ENCODE data around the gene KICS2. TPM values are rescaled to one million over a fixed set of nuclear protein-coding genes. Genes with fewer than 3 reads are reported as not detected.

Gene KICS2
- 10 to 100 TPM; 11.7 to 26.9 (median 19.5) TPM for total RNA-seq
- 10 to 100 TPM; 11.3 to 12.4 TPM for polyA plus RNA-seq
- total RNA-seq: 14.5 reads per million, percentile 43 among the genes with 10 or more reads in this experiment

GRCh38 chr12:64222009-64222765 lies at the start of gene KICS2:
KICS2 (minus strand) TSS chr12:64222296; CDS start chr12:64222237, 59 bp downstream.
- Mint-ChIP-seq H3K9me3 (peaks cover 0 to 2% (median 0%) of the 10 kb centered on the region in 11 donors), H3K27ac (peak within 1 kb of the TSS; percentile 94 to 100 (median 98)), H3K4me3 (peak within 1 kb of the TSS; percentile 86 to 100 (median 98)), H3K36me3 (peaks cover 0 to 2% (median 0%) of the 10 kb centered on the region in 5 donors), H3K27me3 (peaks cover 0 to 21% (median 8%) of the 10 kb centered on the region in 5 donors), H3K4me1 (peaks cover 17 to 51% (median 41%) of the 10 kb centered on the region in 7 donors)
- Histone ChIP-seq H3K4me3 (ENCODE audit: low read length) (peak within 1 kb of the TSS; percentile 87), H3K27ac (ENCODE audit: low read depth, low read length) (peak within 1 kb of the TSS; percentile 92), H3K27me3 (ENCODE audit: control insufficient read depth in 2 of 2, insufficient read depth in 2 of 2, low read length in 2 of 2) (no peaks in the 10 kb centered on the region), H3K4me1 (ENCODE audit: control insufficient read depth in 2 of 2, insufficient read depth in 2 of 2, low read length in 2 of 2) (peaks cover 8 to 19% of the 10 kb centered on the region in 2 donors), H3K36me3 (ENCODE audit: control insufficient read depth in 2 of 3, insufficient read depth in 3 of 3, low read length in 3 of 3) (no peaks in the 10 kb centered on the region), H3K9me3 (ENCODE audit: control insufficient read depth in 2 of 3, low read length in 3 of 3) (no peaks in the 10 kb centered on the region)
- ChIA-PET CTCF (no interaction called here), POLR2A (interaction anchor here (0.7 to 1.2 kb wide), 4 partner anchors 181 to 1909 kb away, joined by 3 to 6 read pairs (median 4); partner anchors contain the start of genes LEMD3, LLPH and XPOT)
- DNase-seq (peak; percentile 89 to 95 (median 93)), ATAC-seq (peak; percentile 96)
- intact Hi-C loops (cut with micrococcal nuclease): loop anchor here (1.0 to 10.0 kb wide), 16 partner anchors 165 to 1961 kb away; partner anchors contain the start of genes LEMD3 (in 2 of the 2), SRGAP1 (in 2 of the 2), TBK1 (in 2 of the 2) and XPOT (in 2 of the 2)

DNA sequence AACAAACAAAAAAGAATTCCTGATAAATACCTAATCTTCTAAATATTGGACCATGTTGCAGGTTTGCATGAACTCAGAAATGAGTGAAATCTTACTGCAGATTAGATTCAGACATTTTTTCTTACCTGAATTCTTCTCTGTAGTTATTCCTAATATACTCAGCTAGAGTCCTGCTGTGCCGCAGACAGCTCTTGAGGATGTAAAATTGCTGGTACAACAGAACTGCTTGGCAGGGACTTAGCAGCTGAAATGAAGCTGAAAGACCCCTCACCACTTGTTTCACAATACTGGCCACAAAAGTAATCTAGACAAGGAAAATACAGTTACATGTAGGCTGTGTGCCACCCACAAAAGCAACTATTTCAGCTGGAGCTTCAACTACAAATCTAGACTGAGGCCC lies 48.3 kb upstream of the KICS2 start:
- peaks cover 0 to 6% (median 0%) of the 10 kb centered on the region in 5 donors for H3K27me3 Mint-ChIP-seq
- Histone ChIP-seq H3K9me3 (ENCODE audit: control insufficient read depth in 2 of 3, low read length in 3 of 3) (no peaks in the 10 kb centered on the region), H3K36me3 (ENCODE audit: control insufficient read depth in 2 of 3, insufficient read depth in 3 of 3, low read length in 3 of 3) (no peaks in the 10 kb centered on the region), H3K27ac (ENCODE audit: low read depth, low read length) (no peak overlapping the region), H3K27me3 (ENCODE audit: control insufficient read depth in 2 of 2, insufficient read depth in 2 of 2, low read length in 2 of 2) (no peaks in the 10 kb centered on the region), H3K4me1 (ENCODE audit: control insufficient read depth in 2 of 2, insufficient read depth in 2 of 2, low read length in 2 of 2) (no peaks in the 10 kb centered on the region), H3K4me3 (ENCODE audit: low read length) (no peak overlapping the region)
- no peak overlapping the region for H3K27ac Mint-ChIP-seq
- ChIA-PET POLR2A (no interaction called here), CTCF (interaction anchor here (0.6 kb wide), 1 partner anchor 10 kb away, joined by 3 read pairs; no protein-coding TSS in a partner anchor)
- no peak for ATAC-seq
- intact Hi-C loops (cut with micrococcal nuclease): no loop called here
- H3K4me3 Mint-ChIP-seq: no peak overlapping the region
- H3K9me3 Mint-ChIP-seq: no peaks in the 10 kb centered on the region
- peaks cover 0 to 4% (median 0%) of the 10 kb centered on the region in 7 donors for H3K4me1 Mint-ChIP-seq
- DNase-seq: no peak
- no peaks in the 10 kb centered on the region for H3K36me3 Mint-ChIP-seq

DNA sequence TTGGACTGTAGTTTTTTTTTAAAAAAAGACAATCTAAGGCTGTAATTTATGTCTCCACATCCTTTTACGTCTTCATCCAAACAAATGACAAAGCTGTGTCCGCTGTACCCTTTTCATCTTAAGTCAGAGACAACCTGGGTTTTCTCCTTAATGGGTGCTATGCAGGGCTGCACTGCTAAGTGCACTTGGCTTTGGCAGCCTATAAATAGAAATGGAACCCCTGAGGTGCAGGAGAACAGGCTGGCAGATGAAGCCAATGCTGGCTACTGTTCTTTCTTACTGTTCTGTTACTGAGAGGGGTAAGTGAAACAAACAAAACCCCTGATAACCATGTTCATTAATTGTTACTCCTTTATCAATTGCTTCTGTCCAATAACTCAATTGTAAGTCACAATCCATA lies 47.1 kb upstream of the KICS2 start:
- intact Hi-C loops (cut with micrococcal nuclease): no loop called here
- CTCF ChIA-PET: no interaction called here
- H3K27me3 Mint-ChIP-seq: peaks cover 0 to 6% (median 0%) of the 10 kb centered on the region in 5 donors
- POLR2A ChIA-PET: no interaction called here
- Histone ChIP-seq H3K9me3 (ENCODE audit: control insufficient read depth in 2 of 3, low read length in 3 of 3) (no peaks in the 10 kb centered on the region), H3K4me1 (ENCODE audit: control insufficient read depth in 2 of 2, insufficient read depth in 2 of 2, low read length in 2 of 2) (no peaks in the 10 kb centered on the region), H3K27me3 (ENCODE audit: control insufficient read depth in 2 of 2, insufficient read depth in 2 of 2, low read length in 2 of 2) (no peaks in the 10 kb centered on the region), H3K36me3 (ENCODE audit: control insufficient read depth in 2 of 3, insufficient read depth in 3 of 3, low read length in 3 of 3) (no peaks in the 10 kb centered on the region), H3K27ac (ENCODE audit: low read depth, low read length) (no peak overlapping the region), H3K4me3 (ENCODE audit: low read length) (no peak overlapping the region)
- H3K4me3 Mint-ChIP-seq: no peak overlapping the region
- H3K27ac Mint-ChIP-seq: no peak overlapping the region
- H3K36me3 Mint-ChIP-seq: no peaks in the 10 kb centered on the region
- ATAC-seq (no peak), DNase-seq (no peak)
- H3K9me3 Mint-ChIP-seq: no peaks in the 10 kb centered on the region
- H3K4me1 Mint-ChIP-seq: peaks cover 0 to 4% (median 0%) of the 10 kb centered on the region in 7 donors

- H3K4me3 Mint-ChIP-seq: no peak overlapping the region
- peaks cover 0 to 6% (median 0%) of the 10 kb centered on the region in 5 donors for H3K27me3 Mint-ChIP-seq
- intact Hi-C loops (cut with micrococcal nuclease): no loop called here
- H3K36me3 Mint-ChIP-seq: no peaks in the 10 kb centered on the region
- CTCF ChIA-PET: interaction anchor here (1.3 kb wide), 1 partner anchor 12 kb away, joined by 3 read pairs; no protein-coding TSS in a partner anchor
- H3K4me1 Mint-ChIP-seq: no peaks in the 10 kb centered on the region
- no peaks in the 10 kb centered on the region for H3K9me3 Mint-ChIP-seq
- Histone ChIP-seq H3K27me3 (ENCODE audit: control insufficient read depth in 2 of 2, insufficient read depth in 2 of 2, low read length in 2 of 2) (no peaks in the 10 kb centered on the region), H3K4me3 (ENCODE audit: low read length) (no peak overlapping the region), H3K36me3 (ENCODE audit: control insufficient read depth in 2 of 3, insufficient read depth in 3 of 3, low read length in 3 of 3) (no peaks in the 10 kb centered on the region), H3K4me1 (ENCODE audit: control insufficient read depth in 2 of 2, insufficient read depth in 2 of 2, low read length in 2 of 2) (no peaks in the 10 kb centered on the region), H3K27ac (ENCODE audit: low read depth, low read length) (no peak overlapping the region), H3K9me3 (ENCODE audit: control insufficient read depth in 2 of 3, low read length in 3 of 3) (no peaks in the 10 kb centered on the region)
- POLR2A ChIA-PET: no interaction called here
- no peak for ATAC-seq
- no peak for DNase-seq
- H3K27ac Mint-ChIP-seq: no peak overlapping the region
Observed at GRCh38 chr12:64268409-64268808, 46.3 kb upstream of the KICS2 start.

GRCh38 chr12:64265839-64266238 lies 43.7 kb upstream of the KICS2 start:
- Mint-ChIP-seq H3K27me3 (peaks cover 0 to 6% (median 0%) of the 10 kb centered on the region in 5 donors), H3K4me3 (no peak overlapping the region), H3K9me3 (no peaks in the 10 kb centered on the region), H3K4me1 (no peaks in the 10 kb centered on the region), H3K27ac (no peak overlapping the region), H3K36me3 (no peaks in the 10 kb centered on the region)
- H3K4me3 ChIP-seq (ENCODE audit: low read length): no peak overlapping the region
- no peak for ATAC-seq
- H3K27ac ChIP-seq (ENCODE audit: low read depth, low read length): no peak overlapping the region
- CTCF ChIA-PET: no interaction called here
- no peaks in the 10 kb centered on the region for H3K27me3 ChIP-seq (ENCODE audit: control insufficient read depth in 2 of 2, insufficient read depth in 2 of 2, low read length in 2 of 2)
- H3K36me3 ChIP-seq (ENCODE audit: control insufficient read depth in 2 of 3, insufficient read depth in 3 of 3, low read length in 3 of 3): no peaks in the 10 kb centered on the region
- no peaks in the 10 kb centered on the region for H3K4me1 ChIP-seq (ENCODE audit: control insufficient read depth in 2 of 2, insufficient read depth in 2 of 2, low read length in 2 of 2)
- POLR2A ChIA-PET: no interaction called here
- DNase-seq: no peak
- intact Hi-C loops (cut with micrococcal nuclease): no loop called here
- H3K9me3 ChIP-seq (ENCODE audit: control insufficient read depth in 2 of 3, low read length in 3 of 3): no peaks in the 10 kb centered on the region

GRCh38 chr12:64261813-64262212 lies 39.7 kb upstream of the KICS2 start:
- H3K4me3 Mint-ChIP-seq: no peak overlapping the region
- CTCF ChIA-PET: interaction anchor here (0.7 kb wide), 2 partner anchors 43 to 1118 kb away, joined by 3 read pairs; no protein-coding TSS in a partner anchor
- Histone ChIP-seq H3K27ac (ENCODE audit: low read depth, low read length) (no peak overlapping the region), H3K36me3 (ENCODE audit: control insufficient read depth in 2 of 3, insufficient read depth in 3 of 3, low read length in 3 of 3) (no peaks in the 10 kb centered on the region), H3K27me3 (ENCODE audit: control insufficient read depth in 2 of 2, insufficient read depth in 2 of 2, low read length in 2 of 2) (no peaks in the 10 kb centered on the region), H3K9me3 (ENCODE audit: control insufficient read depth in 2 of 3, low read length in 3 of 3) (no peaks in the 10 kb centered on the region), H3K4me1 (ENCODE audit: control insufficient read depth in 2 of 2, insufficient read depth in 2 of 2, low read length in 2 of 2) (no peaks in the 10 kb centered on the region), H3K4me3 (ENCODE audit: low read length) (no peak overlapping the region)
- H3K27ac Mint-ChIP-seq: no peak overlapping the region
- peaks cover 0 to 3% (median 0%) of the 10 kb centered on the region in 5 donors for H3K27me3 Mint-ChIP-seq
- no peaks in the 10 kb centered on the region for H3K36me3 Mint-ChIP-seq
- H3K9me3 Mint-ChIP-seq: no peaks in the 10 kb centered on the region
- intact Hi-C loops (cut with micrococcal nuclease): no loop called here
- no peaks in the 10 kb centered on the region for H3K4me1 Mint-ChIP-seq
- ATAC-seq (no peak), DNase-seq (no peak)
- POLR2A ChIA-PET: interaction anchor here (0.7 kb wide), 1 partner anchor 90 kb away, joined by 3 read pairs; no protein-coding TSS in a partner anchor
